GM13977 (cell line): ENCODE data around the gene SCART1.
"Not testable (repeated sequence)": the region's sequence is repeated elsewhere in the genome, so short reads cannot be mapped to it uniquely, and the experiment has no call there.

Experiments used
- DNase-seq: peaks from one replicate; pipeline ENCODE4 v3.0.0; 2012; ENCODE audit warnings: low spot score
- in situ Hi-C: fragments of 300-500 bp; cut with MboI; formaldehyde crosslinking; loops from one replicate; pipeline ENCODE4 v1.12.0; 2022; ENCODE audit warnings: low sequenced_read_pairs, low pct_unique_long_range_greater_than_20kb, mixed read lengths, inconsistent platforms; ENCODE audit not compliant: unreplicated experiment
- TF ChIP-seq, protein P1 (sequence below): IDR thresholded peaks from 2 replicates; pipeline ENCODE4 v1.5.1; 2012; ENCODE audit warnings: mild to moderate bottlenecking, control low read depth; ENCODE audit not compliant: insufficient read depth; ENCODE audit errors: extremely low read depth, missing control alignments

SCART1 gene

DNA sequence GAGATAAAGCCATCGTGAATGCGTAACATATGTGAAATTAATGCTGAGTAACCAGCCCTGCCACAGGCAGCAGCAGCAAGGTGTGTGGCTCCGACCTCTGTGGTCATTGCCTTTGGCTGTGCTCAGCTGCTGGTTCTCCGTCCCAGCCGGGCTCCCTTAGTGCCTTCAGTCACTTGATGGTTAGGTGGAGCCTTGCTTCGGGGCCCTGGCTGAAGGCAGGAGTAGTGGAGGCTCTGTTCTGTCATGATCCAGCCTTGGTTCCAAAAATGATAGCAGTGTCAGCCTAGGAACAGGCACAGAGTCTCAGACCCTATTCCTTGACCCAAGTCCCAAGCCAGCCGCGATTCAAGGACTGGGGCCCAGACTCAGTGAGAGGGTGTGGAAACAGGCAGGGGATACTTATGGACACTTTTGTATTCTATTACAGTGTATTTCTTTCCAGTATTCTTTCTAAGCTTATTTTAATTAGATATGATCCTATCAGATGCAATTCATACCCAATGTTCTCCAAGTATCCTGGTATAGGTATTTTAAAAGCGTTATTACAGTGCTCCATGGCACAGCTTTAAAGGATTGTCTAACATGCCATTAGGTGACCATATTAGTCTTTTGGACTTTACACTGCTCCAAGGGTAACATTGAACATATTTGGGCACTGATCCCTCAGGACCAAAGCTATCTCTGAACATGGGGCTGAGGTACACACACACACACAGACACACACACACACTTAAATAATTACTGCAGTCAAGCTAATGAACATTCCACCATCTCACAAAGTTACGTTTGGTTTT, 9.0 kb downstream of the SCART1 start:
- TF ChIP-seq, protein P1, sequence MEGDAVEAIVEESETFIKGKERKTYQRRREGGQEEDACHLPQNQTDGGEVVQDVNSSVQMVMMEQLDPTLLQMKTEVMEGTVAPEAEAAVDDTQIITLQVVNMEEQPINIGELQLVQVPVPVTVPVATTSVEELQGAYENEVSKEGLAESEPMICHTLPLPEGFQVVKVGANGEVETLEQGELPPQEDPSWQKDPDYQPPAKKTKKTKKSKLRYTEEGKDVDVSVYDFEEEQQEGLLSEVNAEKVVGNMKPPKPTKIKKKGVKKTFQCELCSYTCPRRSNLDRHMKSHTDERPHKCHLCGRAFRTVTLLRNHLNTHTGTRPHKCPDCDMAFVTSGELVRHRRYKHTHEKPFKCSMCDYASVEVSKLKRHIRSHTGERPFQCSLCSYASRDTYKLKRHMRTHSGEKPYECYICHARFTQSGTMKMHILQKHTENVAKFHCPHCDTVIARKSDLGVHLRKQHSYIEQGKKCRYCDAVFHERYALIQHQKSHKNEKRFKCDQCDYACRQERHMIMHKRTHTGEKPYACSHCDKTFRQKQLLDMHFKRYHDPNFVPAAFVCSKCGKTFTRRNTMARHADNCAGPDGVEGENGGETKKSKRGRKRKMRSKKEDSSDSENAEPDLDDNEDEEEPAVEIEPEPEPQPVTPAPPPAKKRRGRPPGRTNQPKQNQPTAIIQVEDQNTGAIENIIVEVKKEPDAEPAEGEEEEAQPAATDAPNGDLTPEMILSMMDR = no peak
- in situ Hi-C loops = no loop called here
- no peak for DNase-seq

DNA sequence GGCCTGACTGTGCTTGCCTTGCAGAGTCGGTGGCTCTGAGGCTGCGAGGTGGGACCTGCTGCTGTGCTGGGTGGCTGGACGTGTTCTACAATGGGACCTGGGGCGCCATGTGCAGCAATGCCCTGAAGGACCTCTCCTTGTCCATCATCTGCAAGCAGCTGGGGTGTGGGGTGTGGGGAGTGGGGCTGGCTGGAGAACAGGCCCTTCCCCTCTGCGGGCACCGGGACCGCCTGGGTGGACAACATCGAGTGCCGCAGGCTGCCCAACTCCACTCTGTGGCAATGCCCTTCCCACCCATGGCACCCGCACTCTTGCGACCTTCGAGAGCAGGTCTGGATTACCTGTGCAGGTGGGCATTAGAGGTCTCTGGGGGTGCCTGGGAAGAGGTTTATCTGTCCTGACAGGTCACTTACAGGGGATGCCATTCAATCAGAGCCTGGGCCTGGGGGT, 10.9 kb downstream of the SCART1 start:
- TF ChIP-seq, protein P1 = no peak
- in situ Hi-C loops = no loop called here
- no peak for DNase-seq

DNA sequence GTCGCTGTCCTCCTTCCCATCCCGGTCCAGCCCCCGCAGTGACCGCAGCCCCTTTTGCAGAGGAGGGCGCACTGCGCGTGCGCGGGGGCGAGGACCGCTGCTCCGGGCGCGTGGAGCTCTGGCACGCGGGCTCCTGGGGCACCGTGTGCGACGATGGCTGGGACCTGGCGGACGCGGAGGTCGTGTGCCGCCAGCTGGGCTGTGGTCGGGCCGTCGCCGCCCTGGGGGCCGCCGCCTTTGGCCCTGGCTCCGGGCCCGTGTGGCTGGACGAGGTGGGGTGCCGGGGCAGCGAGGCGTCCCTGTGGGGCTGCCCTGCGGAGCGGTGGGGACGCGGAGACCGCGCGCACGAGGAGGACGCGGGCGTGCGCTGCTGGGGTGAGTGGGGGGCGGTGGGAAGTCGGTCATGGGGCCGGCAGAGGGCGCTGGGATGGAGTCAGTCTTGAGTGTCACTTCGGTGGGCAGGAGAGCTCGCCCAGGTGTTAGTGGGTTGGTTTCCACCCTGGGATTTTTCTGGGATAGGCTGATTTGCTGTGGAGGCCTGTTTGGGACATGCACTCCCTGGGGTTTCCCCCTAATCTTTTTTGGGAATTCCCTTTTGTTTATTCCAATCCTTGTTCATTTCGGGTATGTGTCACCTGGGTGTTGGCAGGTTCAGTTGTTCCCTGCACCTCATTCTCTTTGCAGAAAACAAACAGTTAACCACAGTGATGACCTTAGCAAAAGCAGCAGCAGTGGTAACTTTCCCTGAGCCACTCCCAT, 11.6 kb downstream of the SCART1 start:
- in situ Hi-C loops = no loop called here

DNA sequence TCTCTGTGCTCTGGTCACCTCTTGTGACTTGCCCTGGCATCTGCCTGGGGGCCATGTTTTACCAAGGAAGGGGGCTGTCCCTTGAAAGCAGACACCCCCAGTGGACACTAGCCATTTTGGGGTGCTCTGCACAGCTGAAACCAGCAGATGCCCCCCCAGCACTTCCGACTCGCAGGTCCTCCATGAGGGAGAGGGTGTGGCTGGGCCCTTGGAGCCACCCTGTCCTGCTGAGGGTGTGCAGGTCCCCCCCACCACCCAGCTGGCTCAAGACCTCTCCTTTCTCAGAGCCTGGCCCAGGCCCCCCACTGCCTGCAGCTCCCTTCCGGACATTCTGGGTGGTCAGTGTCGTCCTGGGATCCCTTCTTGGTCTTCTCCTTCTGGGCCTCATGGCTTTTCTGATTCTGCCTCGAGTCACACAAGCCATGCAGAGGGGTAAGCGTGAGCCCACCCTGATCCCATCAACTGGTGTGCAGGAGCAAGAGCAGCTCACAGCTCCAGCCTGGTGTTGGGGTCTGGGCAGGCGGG, 12.3 kb downstream of the SCART1 start:
- no peak for DNase-seq
- TF ChIP-seq, protein P1 = no peak
- in situ Hi-C loops = no loop called here

More for the DNA sequence above, 11.6 kb downstream of the SCART1 start:
- peak; percentile 40 for DNase-seq
- TF ChIP-seq, protein P1 = no peak

DNA sequence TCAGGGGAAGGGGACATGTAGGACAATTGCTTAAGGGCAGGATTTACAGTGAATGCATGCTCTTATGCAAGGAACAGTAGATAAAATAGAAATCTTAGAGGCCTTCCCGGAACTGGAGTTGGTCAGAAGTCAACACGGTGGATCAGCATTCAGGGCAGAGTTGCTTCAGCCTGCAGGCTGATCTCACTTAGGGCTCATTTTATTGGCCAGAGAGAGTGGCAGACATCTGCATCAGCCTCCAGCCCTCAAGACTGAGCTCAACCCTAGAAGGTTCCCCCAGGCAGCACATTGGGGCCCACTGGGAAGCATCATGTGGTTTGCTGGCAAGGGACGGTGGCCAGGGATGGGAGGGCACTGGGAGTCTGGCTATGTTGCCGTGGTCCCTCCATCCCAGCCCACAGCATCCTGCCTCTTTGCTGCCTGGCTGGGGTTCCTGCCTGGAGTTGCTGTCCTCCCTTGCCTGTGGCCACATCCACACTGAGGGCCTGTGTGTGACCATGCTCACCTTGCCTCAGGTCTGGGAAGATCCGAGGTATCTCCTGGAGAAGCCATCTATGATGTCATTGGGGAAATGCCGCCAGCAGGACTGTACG, 13.0 kb downstream of the SCART1 start:
- in situ Hi-C loops = no loop called here
- TF ChIP-seq, protein P1 = no peak
- DNase-seq = peak; percentile 13

DNA sequence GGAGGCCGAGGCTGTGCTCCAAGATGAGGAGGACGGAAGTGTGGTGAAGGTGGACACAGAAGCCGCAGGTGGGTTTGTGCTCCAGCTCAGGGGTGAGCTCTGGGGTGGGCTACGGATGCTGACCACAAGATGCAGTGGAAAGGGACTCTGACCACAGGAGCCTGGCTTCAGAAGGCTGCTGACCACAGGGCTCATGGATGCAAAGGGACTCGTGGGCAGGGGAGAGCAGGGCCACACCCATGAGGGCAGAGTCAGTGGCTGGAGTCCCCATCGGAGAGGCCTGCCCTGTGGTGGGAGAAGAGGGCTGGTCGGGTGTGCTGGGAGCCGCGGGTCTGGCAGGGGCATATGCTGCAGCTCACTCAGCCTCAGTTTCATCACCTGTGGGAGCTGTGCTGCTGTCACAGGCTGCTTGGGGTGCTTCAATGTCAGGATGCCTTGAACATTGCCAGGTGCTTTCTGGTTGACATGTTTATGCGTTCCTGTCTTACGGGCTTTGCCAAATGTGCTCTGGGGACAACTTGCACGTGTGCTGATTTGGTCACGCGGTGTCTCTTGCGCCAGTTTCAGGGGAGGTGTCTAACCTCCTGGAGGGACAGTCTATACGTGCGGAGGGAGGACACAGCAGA, 13.7 kb downstream of the SCART1 start:
- TF ChIP-seq, protein P1 = no peak
- in situ Hi-C loops = no loop called here
- DNase-seq = no peak

DNA sequence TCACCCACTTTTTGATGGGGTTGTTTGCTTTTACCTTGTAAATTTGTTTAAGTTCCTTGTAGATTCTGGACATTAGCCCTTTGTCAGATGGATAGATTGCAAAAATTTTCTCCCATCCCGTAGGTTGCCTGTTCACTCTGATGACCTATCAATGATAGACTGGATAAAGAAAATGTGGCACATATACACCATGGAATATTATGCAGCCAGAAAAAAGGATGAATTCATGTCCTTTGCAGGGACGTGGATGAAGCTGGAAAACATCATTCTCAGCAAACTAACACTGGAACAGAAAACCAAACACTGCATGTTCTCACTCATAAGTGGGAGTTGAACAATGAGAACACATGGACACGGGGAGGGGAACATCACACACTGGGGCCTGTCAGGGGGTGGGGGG, 15.5 kb downstream of the SCART1 start:
- in situ Hi-C loops, DNase-seq: not testable (repeated sequence)
